H9 (cell line): ENCODE measurements around the gene LEFTY1. TPM values are rescaled to one million over a fixed set of nuclear protein-coding genes. Genes with fewer than 3 reads are reported as not detected.

Experiments used
- DNase-seq: peaks from one replicate; pipeline ENCODE4 v3.0.0-alpha.2; 2017
- H2AFZ ChIP-seq: one replicate; pipeline ENCODE4 v1.6.1; 2013; ENCODE audit warnings: mild to moderate bottlenecking, low read length, control low read depth, moderate library complexity
- H2AK5ac ChIP-seq: 2 replicates; pipeline ENCODE4 v1.6.1; 2013; ENCODE audit warnings: low read length, control low read depth, mixed read lengths; ENCODE audit not compliant: insufficient read length
- H2BK120ac ChIP-seq: one replicate; pipeline ENCODE4 v1.6.1; 2013; ENCODE audit warnings: low read depth, mild to moderate bottlenecking, low read length, control low read depth, inconsistent platforms; ENCODE audit not compliant: poor library complexity, severe bottlenecking
- H2BK12ac ChIP-seq: 2 replicates; pipeline ENCODE4 v1.6.1; 2013; ENCODE audit warnings: low read length, control low read depth, mixed read lengths, low read depth; ENCODE audit not compliant: insufficient read length
- H2BK15ac ChIP-seq: 2 replicates; pipeline ENCODE4 v1.6.1; 2013; ENCODE audit warnings: low read depth, low read length, control low read depth
- H2BK20ac ChIP-seq: one replicate; pipeline ENCODE4 v1.6.1; 2013; ENCODE audit warnings: low read depth, mild to moderate bottlenecking, low read length, control low read depth, inconsistent platforms; ENCODE audit not compliant: poor library complexity, severe bottlenecking
- H2BK5ac ChIP-seq: 2 replicates; pipeline ENCODE4 v1.6.1; 2013; ENCODE audit warnings: low read length, control low read depth, mixed read lengths; ENCODE audit not compliant: insufficient read length
- H3K14ac ChIP-seq: 2 replicates; pipeline ENCODE4 v1.6.1; 2013; ENCODE audit warnings: low read length, control low read depth; ENCODE audit not compliant: insufficient read depth
- H3K18ac ChIP-seq: 2 replicates; pipeline ENCODE4 v1.6.1; 2013; ENCODE audit warnings: low read depth, mild to moderate bottlenecking, mixed read lengths, low read length, control low read depth; ENCODE audit not compliant: insufficient read length
- H3K23ac ChIP-seq: 2 replicates; pipeline ENCODE4 v1.6.1; 2013; ENCODE audit warnings: low read length, control low read depth, mixed read lengths, low read depth; ENCODE audit not compliant: insufficient read length
- H3K23me2 ChIP-seq: 2 replicates; pipeline ENCODE4 v1.6.1; 2013; ENCODE audit warnings: low read depth, mild to moderate bottlenecking, mixed read lengths, low read length, control low read depth; ENCODE audit not compliant: insufficient read length, poor library complexity, severe bottlenecking
- H3K27ac ChIP-seq: 2 replicates; pipeline ENCODE4 v1.5.1; 2013; ENCODE audit warnings: low read length, control low read depth, mixed read lengths, low read depth; ENCODE audit not compliant: insufficient read length
- H3K27me3 ChIP-seq: 2 replicates; pipeline ENCODE4 v1.6.1; 2013; ENCODE audit warnings: low read length, control low read depth, inconsistent platforms; ENCODE audit not compliant: insufficient read depth
- H3K4ac ChIP-seq: 2 replicates; pipeline ENCODE4 v1.6.1; 2013; ENCODE audit warnings: low read depth, mild to moderate bottlenecking, control low read depth, inconsistent platforms, low read length, moderate library complexity
- H3K4me1 ChIP-seq: 2 replicates; pipeline ENCODE4 v1.6.1; 2013; ENCODE audit warnings: low read length, control low read depth, inconsistent platforms; ENCODE audit not compliant: insufficient read depth
- H3K4me2 ChIP-seq: 2 replicates; pipeline ENCODE4 v1.6.1; 2013; ENCODE audit warnings: low read length, control low read depth, mixed read lengths; ENCODE audit not compliant: insufficient read length, insufficient read depth
- H3K56ac ChIP-seq: 2 replicates; pipeline ENCODE4 v1.6.1; 2013; ENCODE audit warnings: low read depth, mild to moderate bottlenecking, mixed read lengths, low read length, control low read depth; ENCODE audit not compliant: insufficient read length
- H3K79me1 ChIP-seq: 2 replicates; pipeline ENCODE4 v1.6.1; 2013; ENCODE audit warnings: low read depth, mild to moderate bottlenecking, moderate library complexity, low read length, control low read depth, inconsistent platforms; ENCODE audit not compliant: insufficient read depth, poor library complexity, severe bottlenecking
- H3K79me2 ChIP-seq: 2 replicates; pipeline ENCODE4 v1.6.1; 2013; ENCODE audit warnings: low read length, control low read depth, inconsistent platforms; ENCODE audit not compliant: insufficient read depth
- H3K9ac ChIP-seq: 2 replicates; pipeline ENCODE4 v1.6.1; 2013; ENCODE audit warnings: low read length, control low read depth, mixed read lengths; ENCODE audit not compliant: insufficient read length; ENCODE audit errors: extremely low read depth
- H3K9me3 ChIP-seq: one replicate; pipeline ENCODE4 v1.6.1; 2013; ENCODE audit warnings: low read depth, low read length, inconsistent platforms; ENCODE audit not compliant: control insufficient read depth
- H3T11ph ChIP-seq: one replicate; pipeline ENCODE4 v1.6.1; 2013; ENCODE audit warnings: mild to moderate bottlenecking, low read length, control low read depth, inconsistent platforms
- H4K20me1 ChIP-seq: one replicate; pipeline ENCODE4 v1.6.1; 2013; ENCODE audit not compliant: control insufficient read depth, insufficient read length, insufficient read depth
- H4K5ac ChIP-seq: 2 replicates; pipeline ENCODE4 v1.6.1; 2013; ENCODE audit warnings: low read depth, mild to moderate bottlenecking, mixed read lengths, low read length, control low read depth; ENCODE audit not compliant: insufficient read length
- H4K8ac ChIP-seq: replicated peaks from 2 replicates; pipeline ENCODE4 v1.6.1; 2013; ENCODE audit warnings: low read length, control low read depth, mixed read lengths, low read depth; ENCODE audit not compliant: insufficient read length
- H4K91ac ChIP-seq: 2 replicates; pipeline ENCODE4 v1.6.1; 2013; ENCODE audit warnings: low read depth, mild to moderate bottlenecking, moderate library complexity, mixed read lengths, low read length, control low read depth; ENCODE audit not compliant: insufficient read length
- H3K27ac Mint-ChIP-seq, 3 experiments: 2 replicates in 2 of 3; 3 replicates in 1 of 3; pipeline ENCODE4 v1.8.0; 2020 to 2021; ENCODE audit warnings: mixed read lengths in 3 of 3, mild to moderate bottlenecking in 1 of 3, moderate library complexity in 1 of 3
- H3K27me3 Mint-ChIP-seq: 2 replicates; pipeline ENCODE4 v1.8.0; 2021; ENCODE audit warnings: low read depth, mild to moderate bottlenecking, moderate library complexity, mixed read lengths
- H3K36me3 Mint-ChIP-seq, 3 experiments: 2 replicates in 2 of 3; 3 replicates in 1 of 3; pipeline ENCODE4 v1.8.0; 2020 to 2021; ENCODE audit warnings: low read depth in 3 of 3, mixed read lengths in 3 of 3; ENCODE audit not compliant: insufficient read depth in 1 of 3
- H3K4me1 Mint-ChIP-seq, 2 experiments: 2 replicates each; pipeline ENCODE4 v1.8.0; 2020; ENCODE audit warnings: mixed read lengths in 2 of 2
- H3K4me3 Mint-ChIP-seq, 2 experiments: 2 replicates in 1 of 2; 3 replicates in 1 of 2; pipeline ENCODE4 v1.8.0; 2020 to 2021; ENCODE audit warnings: mild to moderate bottlenecking in 2 of 2, mixed read lengths in 2 of 2, moderate library complexity in 1 of 2
- H3K9me3 Mint-ChIP-seq, 2 experiments: 2 replicates in 1 of 2; 3 replicates in 1 of 2; pipeline ENCODE4 v1.8.0; 2020; ENCODE audit warnings: mild to moderate bottlenecking in 2 of 2, mixed read lengths in 2 of 2, moderate library complexity in 1 of 2
- WGBS: extraction: QIAGEN DNeasy Blood & Tissue Kit; methylation state at CpG from one replicate; pipeline ENCODE4 v1.1.7; 2013; ENCODE audit warnings: missing lambda C conversion rate, low lambda C conversion rate, mixed read lengths; ENCODE audit not compliant: insufficient read length; ENCODE audit errors: extremely low coverage; 5-methylcytosine and 5-hydroxymethylcytosine counted together
- total RNA-seq: library from RNA; stranded (reverse); gene quantifications from 2 replicates; pipeline ENCODE4 v1.2.1, GENCODE V29; 2021
- TF ChIP-seq, protein P1 (sequence below): fragments of 200-600 bp; sonication (generic); conservative IDR thresholded peaks from 3 replicates; pipeline ENCODE4 v1.8.0; 2021; ENCODE audit warnings: antibody characterized with exemption, mild to moderate bottlenecking

Gene LEFTY1
- total RNA-seq, 1 experiment from 2014 or later: 107 TPM

GRCh38 chr1:225918280-225918679 is 29.3 kb upstream of the LEFTY1 start:
- Mint-ChIP-seq H3K4me3 (no peak overlapping the region), H3K27me3 (no peaks in the 10 kb centered on the region), H3K4me1 (peaks cover 5 to 10% of the 10 kb centered on the region in 2 experiments), H3K36me3 (peaks cover 44 to 60% (median 55%) of the 10 kb centered on the region in 3 experiments; a peak in 6 of 7 replicates), H3K9me3 (no peaks in the 10 kb centered on the region), H3K27ac (no peak overlapping the region; a peak in 1 of 7 replicates)
- Histone ChIP-seq H3K23me2 (no peaks in the 10 kb centered on the region), H3K4ac (no peak overlapping the region), H3K56ac (no peak overlapping the region), H4K20me1 (no peaks in the 10 kb centered on the region), H4K5ac (no peak overlapping the region), H2BK20ac (no peak overlapping the region), H3K14ac (no peak overlapping the region), H2BK5ac (no peak overlapping the region), H3K79me1 (no peaks in the 10 kb centered on the region), H3K79me2 (peaks cover 3% of the 10 kb centered on the region; the same call in 1 of the 2 replicates), H2BK120ac (no peak overlapping the region), H3K23ac (no peak overlapping the region), H2AK5ac (no peak overlapping the region), H3K4me1 (no peaks in the 10 kb centered on the region), H3K9ac (no peak overlapping the region), H3K27me3 (no peaks in the 10 kb centered on the region), H3K27ac (no peak overlapping the region), H3T11ph (no peak overlapping the region), H3K18ac (no peak overlapping the region), H4K8ac (no peak overlapping the region), H4K91ac (no peak overlapping the region), H3K4me2 (no peak overlapping the region), H3K9me3 (no peaks in the 10 kb centered on the region), H2BK15ac (no peak overlapping the region), H2AFZ (no peak overlapping the region), H2BK12ac (no peak overlapping the region)
- TF ChIP-seq, protein P1, sequence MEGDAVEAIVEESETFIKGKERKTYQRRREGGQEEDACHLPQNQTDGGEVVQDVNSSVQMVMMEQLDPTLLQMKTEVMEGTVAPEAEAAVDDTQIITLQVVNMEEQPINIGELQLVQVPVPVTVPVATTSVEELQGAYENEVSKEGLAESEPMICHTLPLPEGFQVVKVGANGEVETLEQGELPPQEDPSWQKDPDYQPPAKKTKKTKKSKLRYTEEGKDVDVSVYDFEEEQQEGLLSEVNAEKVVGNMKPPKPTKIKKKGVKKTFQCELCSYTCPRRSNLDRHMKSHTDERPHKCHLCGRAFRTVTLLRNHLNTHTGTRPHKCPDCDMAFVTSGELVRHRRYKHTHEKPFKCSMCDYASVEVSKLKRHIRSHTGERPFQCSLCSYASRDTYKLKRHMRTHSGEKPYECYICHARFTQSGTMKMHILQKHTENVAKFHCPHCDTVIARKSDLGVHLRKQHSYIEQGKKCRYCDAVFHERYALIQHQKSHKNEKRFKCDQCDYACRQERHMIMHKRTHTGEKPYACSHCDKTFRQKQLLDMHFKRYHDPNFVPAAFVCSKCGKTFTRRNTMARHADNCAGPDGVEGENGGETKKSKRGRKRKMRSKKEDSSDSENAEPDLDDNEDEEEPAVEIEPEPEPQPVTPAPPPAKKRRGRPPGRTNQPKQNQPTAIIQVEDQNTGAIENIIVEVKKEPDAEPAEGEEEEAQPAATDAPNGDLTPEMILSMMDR: no peak
- WGBS: no CpG with 5 or more reads among the region's 4 CpGs
- DNase-seq: no peak
